Measurements from ENCODE around the gene PIP. TPM values are rescaled to one million over a fixed set of nuclear protein-coding genes. Genes with fewer than 3 reads are reported as not detected.
"Not testable (repeated sequence)": the region's sequence is repeated elsewhere in the genome, so short reads cannot be mapped to it uniquely, and the experiment has no call there.

The PIP gene
- total RNA-seq, 1 donor from 2014 or later = not detected

DNA sequence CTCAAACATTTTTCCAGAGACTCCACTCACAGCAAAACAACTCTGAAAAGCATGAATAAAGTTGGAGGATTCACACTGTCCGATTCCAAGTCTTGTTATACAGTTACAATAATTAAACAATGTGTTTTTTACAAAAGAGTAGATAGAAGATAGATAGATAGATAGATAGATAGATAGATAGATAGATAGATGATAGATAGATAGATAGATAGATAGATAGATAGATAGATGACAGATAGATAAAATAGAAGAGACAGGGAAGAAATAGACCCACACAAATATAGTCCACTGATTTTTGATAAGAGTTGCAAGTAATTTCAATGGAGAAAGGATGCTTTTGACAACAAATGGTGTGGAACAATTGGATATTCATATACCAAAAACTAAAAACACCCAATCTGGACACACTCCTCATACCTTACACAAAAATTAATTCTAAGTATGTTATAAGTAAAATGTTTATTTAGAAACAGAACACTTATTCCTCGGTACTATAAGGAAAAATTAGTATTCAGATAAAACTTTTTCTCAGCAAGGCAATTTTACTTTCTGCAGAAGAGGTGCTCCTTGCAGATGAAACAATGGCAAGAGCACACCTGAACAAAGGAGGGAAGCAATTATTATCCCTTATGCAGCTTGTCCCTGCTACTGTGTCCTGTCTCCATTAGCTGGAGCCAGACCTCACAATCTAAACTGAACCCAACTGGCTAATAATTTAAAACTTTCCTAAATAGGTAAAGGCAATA, 45.7 kb downstream of the PIP start:
- DNase-seq = no peak

DNA sequence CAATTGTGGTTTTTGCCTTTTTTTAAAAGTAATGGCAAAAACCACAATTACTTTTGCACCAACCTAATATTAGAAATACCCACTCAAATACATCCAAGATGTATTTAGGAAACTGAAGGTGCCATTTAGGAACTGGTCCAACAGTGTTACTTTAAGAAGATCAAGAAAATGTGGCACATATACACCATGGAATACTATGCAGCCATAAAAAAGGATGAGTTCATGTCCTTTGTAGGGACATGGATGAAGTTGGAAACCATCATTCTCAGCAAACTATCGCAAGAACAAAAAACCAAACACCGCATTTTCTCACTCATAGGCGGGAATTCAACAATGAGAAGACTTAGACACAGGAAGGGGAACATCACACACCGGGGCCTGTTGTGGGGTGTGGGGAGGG, 48.9 kb downstream of the PIP start:
- DNase-seq = not testable (repeated sequence)

DNA sequence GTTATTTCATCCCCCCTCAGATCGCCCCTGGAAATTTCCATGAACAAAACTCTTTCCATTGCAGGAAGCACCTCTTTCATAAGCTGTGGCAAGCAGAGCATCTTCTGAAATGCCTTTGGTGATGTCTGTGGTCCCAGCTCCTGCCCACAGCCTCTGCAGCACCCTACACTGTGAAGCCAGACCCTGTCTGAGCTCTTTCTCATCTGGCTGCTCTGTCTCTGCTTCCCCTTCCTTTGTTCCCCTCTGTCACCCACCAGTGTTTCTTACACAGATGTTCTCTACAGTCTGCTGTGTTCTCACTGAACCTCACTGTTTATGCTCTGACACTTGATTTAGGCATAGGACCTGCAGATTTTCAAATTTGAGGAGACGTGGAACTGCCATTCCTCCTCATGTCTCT, 49.5 kb downstream of the PIP start:
- no peak for DNase-seq

DNA sequence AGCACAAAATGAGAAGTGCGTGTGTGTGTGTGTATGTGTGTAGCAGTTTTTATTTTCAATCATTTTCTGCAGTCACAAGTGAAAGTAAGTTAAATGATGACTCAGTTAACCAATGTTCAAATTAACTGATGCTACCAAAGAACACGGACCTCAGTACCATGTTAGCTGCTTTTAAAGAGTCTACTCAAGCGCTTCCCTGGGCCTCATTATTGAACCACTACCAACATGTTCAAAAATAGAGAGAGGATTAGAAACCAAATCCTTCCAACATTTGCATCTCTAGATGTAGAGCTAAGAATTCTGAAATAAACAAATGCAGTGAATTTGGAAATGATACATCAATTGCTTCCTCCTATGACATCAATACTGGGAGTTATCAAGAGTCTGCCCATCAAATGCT, 51.1 kb downstream of the PIP start, which contains the start of gene TAS2R39:
TAS2R39 (plus strand) TSS at position 396 of the 400 bp plus-strand sequence; CDS start at position 396, 0 bp downstream.
- DNase-seq = no peak

DNA sequence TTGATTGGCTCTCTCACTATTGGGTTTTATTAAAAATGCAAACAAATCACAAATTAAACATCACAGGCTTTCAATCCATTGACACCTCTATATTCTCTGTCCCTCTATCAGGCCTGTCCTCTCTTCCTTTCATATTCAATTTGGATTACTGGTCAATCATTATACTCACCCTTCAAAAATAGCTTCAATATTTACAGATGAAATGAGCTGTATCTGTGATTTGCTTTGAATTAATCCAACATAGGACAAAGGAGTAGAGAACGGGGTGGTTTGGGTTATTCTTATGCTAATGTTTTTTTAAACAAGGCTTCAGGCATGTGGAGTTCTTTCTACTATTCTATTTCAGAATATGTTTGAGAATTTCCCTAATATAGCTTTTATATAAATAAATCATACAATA, 53.7 kb downstream of the PIP start:
- no peak for DNase-seq

DNA sequence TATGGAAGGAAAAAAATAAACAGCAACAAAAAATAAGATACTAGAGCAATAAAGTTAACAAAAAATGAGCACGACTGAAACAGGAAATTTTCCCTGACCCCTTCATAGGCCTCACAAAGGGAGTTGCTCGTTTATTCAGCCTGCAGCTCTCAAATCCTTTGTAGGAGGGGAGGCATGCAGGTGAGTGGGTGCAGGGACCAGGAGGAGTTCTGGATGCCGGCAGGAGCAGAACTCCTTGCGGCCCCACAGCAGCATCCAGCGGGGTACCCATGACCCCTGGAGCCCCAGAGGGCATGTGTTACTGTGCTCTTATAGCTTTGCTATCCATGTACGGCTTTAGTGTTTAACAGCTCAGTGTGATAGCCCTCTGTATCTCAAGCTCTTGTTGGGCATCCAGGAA, 57.1 kb downstream of the PIP start:
- no peak for DNase-seq

Other genes starting within 250 kb of the PIP start
- 1.8 TPM for gene TRPV6, start 246.3 kb upstream of the PIP start, total RNA-seq
- 0.10 TPM for gene TRPV5, start 198.3 kb upstream of the PIP start, total RNA-seq
- gene LLCFC1, start 192.6 kb upstream of the PIP start, total RNA-seq = not detected
- 4.5 TPM for gene KEL, start 169.7 kb upstream of the PIP start, total RNA-seq
- gene OR9A2, start 104.9 kb upstream of the PIP start, total RNA-seq = 0.20 TPM
- not detected for gene OR6V1, start 79.7 kb upstream of the PIP start, total RNA-seq
- not detected for gene TAS2R39, start 51.3 kb downstream of the PIP start, total RNA-seq
- gene TAS2R40, start 90.0 kb downstream of the PIP start, total RNA-seq = not detected
- gene GSTK1, start 131.4 kb downstream of the PIP start, total RNA-seq = 64.1 TPM
- 1.1 TPM for gene TMEM139, start 152.9 kb downstream of the PIP start, total RNA-seq
- gene CASP2, start 156.3 kb downstream of the PIP start, total RNA-seq = 18.6 TPM
- gene CLCN1, start 184.0 kb downstream of the PIP start, total RNA-seq = 0.20 TPM
- 0.59 TPM for gene FAM131B, start 230.6 kb downstream of the PIP start, total RNA-seq
- gene ZYX, start 249.3 kb downstream of the PIP start, total RNA-seq = 27.1 TPM

Measured in skin of body (tissue), 2 donors.